ENCODE measurements around the gene CTIF. TPM values are rescaled to one million over a fixed set of nuclear protein-coding genes. Genes with fewer than 3 reads are reported as not detected.

Gene CTIF
- total RNA-seq, 3 donors from 2014 or later: 4.3 to 5.3 (median 4.6) TPM

DNA sequence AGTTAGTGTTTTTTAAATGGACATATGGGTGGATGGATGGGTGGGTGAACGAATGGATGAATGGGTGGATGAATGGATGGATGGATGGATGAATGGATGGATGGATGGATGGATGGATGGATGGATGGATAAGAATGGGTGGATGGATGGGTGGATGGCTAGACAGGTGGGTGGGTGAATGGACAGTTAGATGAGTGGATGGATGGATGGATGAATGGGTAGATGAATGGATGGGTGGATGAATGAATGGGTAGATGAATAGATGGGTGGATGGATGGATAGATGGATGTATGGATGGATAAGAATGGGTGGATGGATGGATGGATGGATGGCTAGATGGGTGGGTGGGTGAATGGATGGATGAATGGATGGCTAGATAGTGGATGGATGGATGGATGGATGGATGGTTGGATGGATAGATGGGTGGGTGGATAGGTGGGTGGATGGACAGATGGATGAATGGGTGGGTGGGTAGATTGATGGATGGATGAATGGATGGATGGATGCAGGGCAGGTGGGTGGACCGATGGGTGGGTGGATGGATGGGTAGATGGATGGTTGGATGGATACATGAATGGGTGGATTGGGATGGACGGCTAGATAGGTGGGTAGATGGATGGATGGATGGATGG, 64.0 kb downstream of the CTIF start:
- no peaks in the 10 kb centered on the region for H3K36me3 Mint-ChIP-seq (ENCODE audit: insufficient read depth)
- no peaks in the 10 kb centered on the region for H3K9me3 Mint-ChIP-seq
- ATAC-seq (no peak), DNase-seq (no peak)
- H3K4me1 Mint-ChIP-seq (ENCODE audit: low read depth): no peaks in the 10 kb centered on the region
- H3K27me3 Mint-ChIP-seq (ENCODE audit: low read depth): no peaks in the 10 kb centered on the region
- H3K4me3 Mint-ChIP-seq: no peak overlapping the region

GRCh38 chr18:48605408-48605845, 66.6 kb downstream of the CTIF start:
- ATAC-seq (no peak), DNase-seq (no peak)
- Mint-ChIP-seq H3K4me3 (no peak overlapping the region), H3K9me3 (no peaks in the 10 kb centered on the region), H3K27me3 (ENCODE audit: low read depth) (no peaks in the 10 kb centered on the region), H3K36me3 (ENCODE audit: insufficient read depth) (no peaks in the 10 kb centered on the region), H3K4me1 (ENCODE audit: low read depth) (no peaks in the 10 kb centered on the region)

DNA sequence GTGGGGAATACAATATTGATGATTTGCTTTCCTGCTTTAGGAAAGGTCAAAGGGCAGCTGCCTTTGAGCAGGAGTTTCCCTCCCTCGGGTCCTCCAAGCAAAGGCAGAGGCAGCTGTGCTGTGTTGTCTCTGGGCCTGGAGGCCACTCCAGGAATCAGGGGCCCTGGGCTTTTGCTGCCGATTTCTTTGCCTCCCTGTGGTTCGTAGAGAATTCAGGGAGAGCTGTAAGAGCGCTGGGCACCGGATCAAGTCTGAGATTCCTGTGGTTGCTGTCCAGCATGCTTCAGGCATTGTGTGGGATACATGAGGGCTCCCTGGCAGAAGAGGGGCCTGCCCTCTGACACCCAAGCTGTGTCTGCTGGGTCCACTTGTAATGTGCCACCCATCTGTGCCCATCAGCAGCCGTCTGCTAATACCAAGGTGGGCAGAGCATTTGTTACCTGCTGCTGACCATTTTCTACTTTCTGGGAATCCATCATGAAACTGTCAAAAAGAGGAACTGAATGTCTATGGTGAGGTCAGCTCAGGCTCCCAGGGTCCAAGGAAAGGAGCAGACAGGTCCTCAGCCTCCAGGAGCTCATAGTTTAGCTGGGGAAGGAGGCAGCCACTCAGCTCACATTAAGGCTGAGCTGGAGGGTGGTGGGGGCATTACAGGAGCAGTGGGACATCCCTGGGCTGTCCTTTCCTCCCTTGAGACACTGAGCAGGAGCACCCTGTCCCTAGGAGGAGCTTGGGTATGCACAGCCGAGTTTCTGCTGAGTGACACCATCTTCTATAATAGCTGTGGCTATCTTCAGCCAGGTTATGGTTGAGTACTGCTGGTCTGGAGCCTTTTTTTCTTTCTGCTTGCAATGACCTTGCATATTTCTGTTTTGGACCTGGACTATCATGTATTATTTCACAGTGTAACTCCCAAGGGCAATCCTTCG, 68.5 kb downstream of the CTIF start:
- no peak overlapping the region for H3K4me3 Mint-ChIP-seq

DNA sequence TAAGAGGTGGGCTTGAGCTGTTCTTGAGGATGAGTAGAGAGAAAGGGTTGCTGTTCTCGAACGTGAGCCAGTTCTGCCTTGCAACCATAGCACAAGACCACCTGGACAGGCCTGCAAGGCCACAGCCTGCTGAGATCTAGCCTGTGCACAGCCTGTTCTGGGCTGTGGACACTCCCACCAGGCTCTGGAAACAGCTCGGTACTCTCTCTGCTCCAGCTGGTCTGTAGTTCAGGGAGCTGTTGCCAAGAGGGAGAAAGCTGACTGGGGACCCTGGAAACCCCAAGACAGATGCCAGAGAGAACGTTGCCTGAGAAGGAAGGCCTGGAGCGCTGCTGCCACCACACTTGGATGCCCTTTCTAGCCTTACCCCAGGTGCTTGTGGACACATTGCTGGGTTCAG, 69.8 kb downstream of the CTIF start:
- ATAC-seq (no peak), DNase-seq (no peak)
- Mint-ChIP-seq H3K9me3 (no peaks in the 10 kb centered on the region), H3K4me1 (ENCODE audit: low read depth) (no peaks in the 10 kb centered on the region), H3K36me3 (ENCODE audit: insufficient read depth) (no peaks in the 10 kb centered on the region), H3K27me3 (ENCODE audit: low read depth) (no peaks in the 10 kb centered on the region), H3K4me3 (no peak overlapping the region)

More for the DNA sequence above, 68.5 kb downstream of the CTIF start:
- no peaks in the 10 kb centered on the region for H3K4me1 Mint-ChIP-seq (ENCODE audit: low read depth)
- H3K27me3 Mint-ChIP-seq (ENCODE audit: low read depth): no peaks in the 10 kb centered on the region
- ATAC-seq: no peak
- DNase-seq: no peak
- no peaks in the 10 kb centered on the region for H3K36me3 Mint-ChIP-seq (ENCODE audit: insufficient read depth)
- no peaks in the 10 kb centered on the region for H3K9me3 Mint-ChIP-seq

DNA sequence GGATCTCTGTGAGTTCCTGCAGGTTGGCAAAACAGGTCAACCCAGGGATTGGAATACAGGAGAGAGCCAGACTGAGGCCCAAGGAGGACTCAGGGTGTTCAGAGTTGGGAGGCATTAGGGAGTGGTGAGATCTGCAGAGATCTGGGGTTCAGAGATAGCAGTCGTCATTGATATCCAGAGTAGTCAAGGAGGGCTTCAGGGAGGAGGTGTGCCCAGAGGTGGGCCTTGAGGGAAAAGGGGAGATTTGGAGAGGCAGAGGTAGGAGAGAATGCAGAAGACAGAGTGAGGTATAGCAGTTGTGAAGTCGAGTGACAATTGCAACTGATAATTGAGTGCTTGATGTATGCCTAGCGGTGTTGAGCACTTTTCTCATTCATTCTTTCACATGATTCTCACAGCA, 70.3 kb downstream of the CTIF start:
- Mint-ChIP-seq H3K4me1 (ENCODE audit: low read depth) (no peaks in the 10 kb centered on the region), H3K27me3 (ENCODE audit: low read depth) (no peaks in the 10 kb centered on the region), H3K36me3 (ENCODE audit: insufficient read depth) (no peaks in the 10 kb centered on the region), H3K4me3 (no peak overlapping the region), H3K9me3 (no peaks in the 10 kb centered on the region)
- ATAC-seq: no peak
- no peak for DNase-seq

GRCh38 chr18:48609820-48610815, 71.3 kb downstream of the CTIF start:
- no peak for ATAC-seq
- Mint-ChIP-seq H3K4me3 (no peak overlapping the region), H3K4me1 (ENCODE audit: low read depth) (no peaks in the 10 kb centered on the region), H3K9me3 (no peaks in the 10 kb centered on the region), H3K36me3 (ENCODE audit: insufficient read depth) (no peaks in the 10 kb centered on the region), H3K27me3 (ENCODE audit: low read depth) (no peaks in the 10 kb centered on the region)
- no peak for DNase-seq

DNA sequence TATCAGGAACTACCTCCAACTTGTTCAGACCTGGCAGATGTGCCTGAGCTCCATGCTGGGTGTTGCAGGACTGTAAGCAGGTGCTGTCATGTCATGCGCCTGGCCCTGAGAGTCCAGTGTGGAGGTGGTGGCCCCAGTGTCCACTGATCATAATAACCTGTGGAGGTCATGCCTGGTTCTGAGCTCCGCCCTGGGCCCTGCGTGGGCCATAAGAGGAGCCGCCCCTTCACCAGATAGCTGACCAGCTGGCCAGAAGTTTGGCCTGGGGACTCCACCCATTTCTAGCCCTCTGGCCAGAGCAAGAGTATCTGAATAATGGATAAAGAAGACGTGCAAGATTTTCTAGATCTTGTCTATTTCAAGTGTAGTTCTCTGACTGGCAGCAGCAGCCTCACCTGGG, 72.4 kb downstream of the CTIF start:
- H3K4me1 Mint-ChIP-seq (ENCODE audit: low read depth): no peaks in the 10 kb centered on the region
- ATAC-seq: no peak

DNA sequence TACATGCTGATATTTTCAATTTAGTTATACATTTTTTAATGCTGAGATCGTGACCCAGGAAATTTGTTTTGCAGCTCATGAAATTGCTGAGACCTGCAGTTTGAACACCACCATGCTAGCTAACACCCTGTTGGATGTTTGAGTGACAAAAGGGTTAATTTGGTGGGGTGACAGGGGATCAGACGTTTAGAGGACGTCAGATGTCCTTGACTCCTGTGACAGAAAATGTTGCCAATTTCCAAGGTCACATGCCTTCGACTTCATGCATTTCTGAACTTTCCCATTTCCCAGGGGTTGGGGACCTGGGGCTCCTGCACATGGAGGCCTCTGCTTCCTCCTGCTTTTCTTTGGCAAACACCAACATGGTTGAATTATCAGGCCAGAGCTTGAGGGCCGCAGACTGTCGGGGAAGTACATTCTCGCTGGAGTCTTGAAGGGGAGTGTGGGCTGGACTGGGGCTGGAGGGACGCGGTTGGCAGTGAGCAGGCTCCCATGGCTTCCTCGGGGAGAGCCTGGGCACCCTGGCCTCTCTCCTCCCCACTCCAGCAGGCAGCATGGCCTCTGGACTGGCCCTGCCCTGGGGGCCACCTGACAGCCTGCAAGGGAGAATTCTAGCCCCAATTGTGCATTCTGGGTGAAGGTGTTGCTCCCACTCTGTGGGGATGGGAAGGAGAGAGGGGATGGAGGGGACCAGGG, 73.1 kb downstream of the CTIF start:
- H3K4me3 Mint-ChIP-seq: no peak overlapping the region

More for the DNA sequence above, 72.4 kb downstream of the CTIF start:
- Mint-ChIP-seq H3K4me3 (no peak overlapping the region), H3K36me3 (ENCODE audit: insufficient read depth) (no peaks in the 10 kb centered on the region), H3K27me3 (ENCODE audit: low read depth) (no peaks in the 10 kb centered on the region), H3K9me3 (no peaks in the 10 kb centered on the region)
- DNase-seq: no peak

DNA sequence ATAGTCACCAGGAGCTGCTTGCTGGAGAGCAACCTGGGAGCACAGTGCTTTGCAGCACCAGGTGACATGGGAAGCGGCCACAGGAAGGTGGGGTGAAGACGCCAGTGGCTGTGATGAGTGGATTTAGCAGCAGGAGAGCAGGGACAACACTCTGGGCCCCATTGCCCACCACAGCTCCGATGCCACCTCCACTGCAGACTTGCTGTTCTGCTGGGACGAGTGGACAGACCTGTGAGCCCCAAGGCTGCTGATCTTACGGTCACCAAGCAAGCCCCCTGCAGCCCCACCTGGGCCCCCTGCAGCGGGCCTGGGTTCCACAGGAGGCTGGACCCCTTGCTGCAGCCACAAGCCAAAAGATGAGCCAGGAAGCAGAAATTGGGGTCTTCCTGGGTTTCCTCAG, 73.7 kb downstream of the CTIF start:
- H3K27me3 Mint-ChIP-seq (ENCODE audit: low read depth): no peaks in the 10 kb centered on the region
- ATAC-seq: no peak
- H3K9me3 Mint-ChIP-seq: no peaks in the 10 kb centered on the region
- H3K36me3 Mint-ChIP-seq (ENCODE audit: insufficient read depth): no peaks in the 10 kb centered on the region
- no peak for DNase-seq
- H3K4me1 Mint-ChIP-seq (ENCODE audit: low read depth): no peaks in the 10 kb centered on the region
- H3K4me3 Mint-ChIP-seq: no peak overlapping the region

More for the DNA sequence above, 73.1 kb downstream of the CTIF start:
- Mint-ChIP-seq H3K27me3 (ENCODE audit: low read depth) (no peaks in the 10 kb centered on the region), H3K9me3 (no peaks in the 10 kb centered on the region), H3K36me3 (ENCODE audit: insufficient read depth) (no peaks in the 10 kb centered on the region), H3K4me1 (ENCODE audit: low read depth) (no peaks in the 10 kb centered on the region)
- DNase-seq (no peak), ATAC-seq (no peak)

GRCh38 chr18:48612917-48613316, 74.1 kb downstream of the CTIF start:
- Mint-ChIP-seq H3K4me1 (ENCODE audit: low read depth) (no peaks in the 10 kb centered on the region), H3K36me3 (ENCODE audit: insufficient read depth) (no peaks in the 10 kb centered on the region), H3K4me3 (no peak overlapping the region), H3K27me3 (ENCODE audit: low read depth) (no peaks in the 10 kb centered on the region), H3K9me3 (no peaks in the 10 kb centered on the region)
- DNase-seq: no peak
- ATAC-seq: no peak

DNA sequence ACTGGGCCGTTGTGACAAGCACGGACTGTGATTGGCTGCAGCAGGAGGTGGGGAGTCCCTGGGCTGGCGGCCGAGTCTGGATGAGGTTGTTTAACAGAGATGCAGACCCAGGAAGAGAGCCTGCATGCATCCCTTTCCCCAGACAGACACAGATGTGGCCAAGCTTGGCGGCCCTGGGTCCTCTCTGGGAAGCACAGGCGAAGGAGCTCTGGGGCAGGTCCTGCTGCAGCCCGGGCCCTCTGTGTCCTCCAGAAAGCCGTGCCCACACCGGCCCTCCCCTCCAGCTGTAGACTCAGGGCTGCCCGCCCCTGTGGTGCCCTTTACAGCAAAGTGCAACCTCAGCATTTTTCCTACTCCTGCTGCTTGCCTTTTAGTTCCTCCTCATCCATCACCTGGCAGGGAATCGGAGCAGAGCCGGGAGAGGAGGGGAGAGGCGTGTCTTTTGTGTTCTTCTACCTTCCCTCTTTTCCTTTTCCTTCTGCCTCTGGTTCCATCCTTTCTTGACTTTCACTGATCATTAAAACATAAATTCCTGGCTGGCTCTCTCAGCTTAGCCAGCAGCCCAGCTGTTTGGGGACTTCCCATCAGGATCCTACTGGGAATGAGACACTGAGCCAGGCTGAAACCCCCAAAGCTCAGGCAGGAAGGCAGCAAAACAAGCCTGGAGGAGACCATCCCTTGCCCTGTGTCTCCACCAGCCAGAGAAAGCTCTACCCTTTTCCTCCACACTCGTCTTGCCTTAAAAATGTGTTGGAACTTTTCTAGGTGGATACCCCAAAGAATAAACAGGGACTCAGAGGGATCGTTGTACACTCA, 75.0 kb downstream of the CTIF start:
- ATAC-seq (no peak), DNase-seq (no peak)
- H3K4me1 Mint-ChIP-seq (ENCODE audit: low read depth): no peaks in the 10 kb centered on the region
- no peaks in the 10 kb centered on the region for H3K36me3 Mint-ChIP-seq (ENCODE audit: insufficient read depth)
- no peak overlapping the region for H3K4me3 Mint-ChIP-seq
- H3K27me3 Mint-ChIP-seq (ENCODE audit: low read depth): no peaks in the 10 kb centered on the region
- no peaks in the 10 kb centered on the region for H3K9me3 Mint-ChIP-seq

DNA sequence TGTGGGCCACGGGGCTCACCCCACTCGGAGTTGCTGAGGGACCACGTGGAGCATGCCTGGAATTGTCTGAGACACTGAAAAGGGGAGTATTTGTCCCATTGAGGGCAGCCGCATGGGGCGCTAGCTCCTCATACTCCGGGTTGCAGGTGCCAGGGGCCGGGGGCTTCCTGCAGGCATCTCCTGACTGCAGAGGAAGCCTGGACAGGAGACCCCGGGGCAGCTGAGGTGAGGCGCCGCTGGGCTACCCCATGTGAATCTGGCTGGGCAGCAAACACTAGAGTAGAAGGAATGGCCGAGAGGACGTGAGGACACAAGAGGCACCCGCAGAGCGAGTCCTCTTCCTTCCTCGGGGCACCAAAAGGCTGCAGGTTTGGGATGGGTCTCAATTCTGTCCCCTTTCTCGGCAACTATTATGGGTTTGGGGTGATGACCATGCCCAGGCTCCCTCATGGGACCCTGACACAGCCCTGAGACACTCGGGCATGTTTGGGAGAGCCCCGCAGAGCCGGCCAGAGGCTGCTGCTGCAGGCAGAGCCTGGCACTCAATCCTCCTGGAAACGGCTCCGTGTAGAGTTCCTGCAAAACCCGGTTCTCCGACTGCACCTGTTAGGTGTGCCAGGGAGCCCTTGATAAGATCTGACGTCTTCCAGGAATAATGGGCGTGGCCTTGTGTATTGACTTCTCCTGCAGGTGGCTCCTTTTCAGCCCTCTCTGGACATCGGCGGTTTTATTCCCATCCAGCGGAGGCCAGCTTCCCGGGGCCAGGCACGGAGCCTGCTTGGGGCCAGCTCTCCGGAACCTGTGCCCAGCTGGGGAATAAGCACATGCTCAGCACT, 77.0 kb downstream of the CTIF start:
- no peaks in the 10 kb centered on the region for H3K4me1 Mint-ChIP-seq (ENCODE audit: low read depth)
- no peaks in the 10 kb centered on the region for H3K36me3 Mint-ChIP-seq (ENCODE audit: insufficient read depth)
- DNase-seq (no peak), ATAC-seq (no peak)
- no peaks in the 10 kb centered on the region for H3K9me3 Mint-ChIP-seq
- no peaks in the 10 kb centered on the region for H3K27me3 Mint-ChIP-seq (ENCODE audit: low read depth)
- H3K4me3 Mint-ChIP-seq: no peak overlapping the region
